Gastrocnemius medialis (tissue), 4 donors: Measurements from ENCODE around the gene ENGASE. TPM values are rescaled to one million over a fixed set of nuclear protein-coding genes. Genes with fewer than 3 reads are reported as not detected.

Experiments
- ATAC-seq, 2 donors: fragments of 150-250 bp; one replicate each; pipeline ENCODE4 v1.9.1; 2016
- DNase-seq, 2 donors: peaks; one replicate each; pipeline ENCODE4 v3.0.0-alpha.2; 2019
- H3K27ac ChIP-seq, 4 donors: fragments of 200-600 bp; sonication (generic); 1 replicate in 1 of 4; 2 replicates in 3 of 4; pipeline ENCODE4 v1.5.1; 2016 to 2018; ENCODE audit warnings: mild to moderate bottlenecking in 2 of 4, moderate library complexity in 1 of 4
- H3K27me3 ChIP-seq, 3 donors: fragments of 200-600 bp; sonication (generic) in 2 of 3; 1 replicate in 1 of 3; 2 replicates in 2 of 3; pipeline versions ENCODE4 v1.5.1 to v1.6.0; 2016 to 2019; ENCODE audit warnings: mild to moderate bottlenecking in 1 of 3, moderate library complexity in 1 of 3
- H3K36me3 ChIP-seq, 2 donors: fragments of 200-600 bp; sonication (generic) in 1 of 2; one replicate each; pipeline ENCODE4 v1.5.1; 2017 to 2018
- H3K4me1 ChIP-seq, 2 donors: fragments of 200-600 bp; sonication (generic) in 1 of 2; one replicate each; pipeline ENCODE4 v1.5.1; 2016 to 2017; ENCODE audit warnings: mild to moderate bottlenecking in 2 of 2
- H3K4me3 ChIP-seq, 4 donors: fragments of 200-600 bp; sonication (generic) in 3 of 4; 1 replicate in 1 of 4; 2 replicates in 3 of 4; pipeline ENCODE4 v1.5.1; 2016 to 2019; ENCODE audit warnings: mild to moderate bottlenecking in 2 of 4
- H3K9me3 ChIP-seq, 3 donors: fragments of 200-600 bp; sonication (generic) in 2 of 3; 1 replicate in 1 of 3; 2 replicates in 2 of 3; pipeline ENCODE4 v1.5.1; 2016 to 2019
- POLR2A ChIP-seq, 2 donors: fragments of 450-650 bp; IDR thresholded peaks; one replicate each; pipeline ENCODE4 v1.6.1; 2017; ENCODE audit warnings: antibody characterized with exemption in 2 of 2, mild to moderate bottlenecking in 2 of 2, moderate library complexity in 2 of 2
- in situ Hi-C, 4 donors: fragments of 200-750 bp; cut with MboI; loops; one replicate each; pipeline versions ENCODE4 v1.15.0 to v1.8.0; 2017; ENCODE audit warnings: low sequenced_read_pairs in 4 of 4
- intact Hi-C: fragments of 100-400 bp; cut with DNase I; formaldehyde crosslinking; loops from one replicate; pipeline ENCODE4 v1.15.1; 2023; ENCODE audit warnings: low total_unique reads
- total RNA-seq, 4 donors: library from RNA; depleted of rRNA; stranded (reverse); fragments of >200 nt; gene quantifications; one replicate each; pipeline versions ENCODE4 v1.1.0 to v1.2.3, GENCODE V29; 2016
- TF ChIP-seq, protein P1 (sequence below), 5 experiments: fragments of 450-650 bp in 3 of 5; fragments of 200-600 bp in 2 of 5; sonication (generic) in 2 of 5; IDR thresholded peaks in 4 of 5; conservative IDR thresholded peaks in 1 of 5; 1 replicate in 4 of 5; 2 replicates in 1 of 5; pipeline ENCODE4 v1.5.1; 2016 to 2019; ENCODE audit warnings: antibody characterized with exemption in 5 of 5, mild to moderate bottlenecking in 3 of 5, moderate library complexity in 3 of 5

Gene ENGASE
- total RNA-seq, 4 donors from 2014 or later, result 5.1 to 14.2 (median 9.3) TPM

DNA sequence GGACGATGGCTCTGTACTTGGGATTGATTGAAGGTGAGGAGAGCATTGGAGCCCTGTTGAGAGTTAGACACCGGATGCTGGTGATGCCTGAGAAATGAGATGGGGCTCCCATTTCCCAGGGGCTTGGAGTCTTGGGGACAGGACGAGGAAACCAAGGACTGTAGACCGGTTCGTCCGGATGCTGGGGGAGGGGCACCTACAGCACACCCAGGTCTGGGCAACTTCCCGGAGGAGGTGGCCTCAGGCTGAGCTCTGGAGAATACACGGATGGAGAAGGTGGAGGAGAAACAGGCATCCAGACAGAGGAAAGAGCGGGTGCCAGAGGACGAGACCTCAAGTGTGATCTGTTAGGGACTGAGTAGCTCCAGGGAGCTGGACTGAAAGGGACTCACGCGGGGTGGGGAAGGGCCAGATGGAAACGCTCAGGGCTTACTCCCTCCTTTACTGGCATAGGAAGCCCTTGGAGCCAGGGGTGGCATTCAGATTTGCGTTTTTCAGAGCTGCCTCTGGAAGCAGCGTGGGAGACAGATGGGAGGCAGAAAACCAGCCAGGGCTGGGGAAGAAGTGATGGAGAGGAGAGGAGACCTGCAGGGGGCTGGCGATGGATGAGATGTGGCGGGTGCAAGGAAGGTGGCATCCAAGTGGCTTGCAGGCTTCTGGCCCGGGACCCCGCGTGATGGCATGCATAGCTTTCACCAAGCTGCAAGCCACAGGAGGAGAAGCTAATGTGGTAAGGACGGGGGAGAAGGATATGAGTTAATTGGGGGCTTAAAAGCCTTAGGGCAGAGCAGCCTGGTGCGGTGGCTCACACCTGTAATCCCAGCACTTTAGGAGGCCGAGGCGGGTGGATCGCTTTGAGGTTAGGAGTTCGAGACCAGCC is 42.4 kb upstream of the ENGASE start:
- intact Hi-C loops, result no loop called here
- no peak for DNase-seq
- no peaks in the 10 kb centered on the region for H3K36me3 ChIP-seq
- no peak overlapping the region for H3K4me3 ChIP-seq
- H3K4me1 ChIP-seq, result peaks cover 25 to 43% of the 10 kb centered on the region in 2 donors
- ATAC-seq, result no peak
- H3K27ac ChIP-seq, result peak overlapping the region in 1 of 4 donors; percentile 10
- TF ChIP-seq POLR2A (IDR thresholded peaks at IDR 0.05), result no peak
- TF ChIP-seq, protein P1, sequence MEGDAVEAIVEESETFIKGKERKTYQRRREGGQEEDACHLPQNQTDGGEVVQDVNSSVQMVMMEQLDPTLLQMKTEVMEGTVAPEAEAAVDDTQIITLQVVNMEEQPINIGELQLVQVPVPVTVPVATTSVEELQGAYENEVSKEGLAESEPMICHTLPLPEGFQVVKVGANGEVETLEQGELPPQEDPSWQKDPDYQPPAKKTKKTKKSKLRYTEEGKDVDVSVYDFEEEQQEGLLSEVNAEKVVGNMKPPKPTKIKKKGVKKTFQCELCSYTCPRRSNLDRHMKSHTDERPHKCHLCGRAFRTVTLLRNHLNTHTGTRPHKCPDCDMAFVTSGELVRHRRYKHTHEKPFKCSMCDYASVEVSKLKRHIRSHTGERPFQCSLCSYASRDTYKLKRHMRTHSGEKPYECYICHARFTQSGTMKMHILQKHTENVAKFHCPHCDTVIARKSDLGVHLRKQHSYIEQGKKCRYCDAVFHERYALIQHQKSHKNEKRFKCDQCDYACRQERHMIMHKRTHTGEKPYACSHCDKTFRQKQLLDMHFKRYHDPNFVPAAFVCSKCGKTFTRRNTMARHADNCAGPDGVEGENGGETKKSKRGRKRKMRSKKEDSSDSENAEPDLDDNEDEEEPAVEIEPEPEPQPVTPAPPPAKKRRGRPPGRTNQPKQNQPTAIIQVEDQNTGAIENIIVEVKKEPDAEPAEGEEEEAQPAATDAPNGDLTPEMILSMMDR (IDR thresholded peaks at IDR 0.05 in 4 of 5, conservative IDR thresholded peaks at IDR 0.05 in 1 of 5), result no peak
- no peaks in the 10 kb centered on the region for H3K9me3 ChIP-seq
- no peaks in the 10 kb centered on the region for H3K27me3 ChIP-seq
- in situ Hi-C loops, result no loop called here

DNA sequence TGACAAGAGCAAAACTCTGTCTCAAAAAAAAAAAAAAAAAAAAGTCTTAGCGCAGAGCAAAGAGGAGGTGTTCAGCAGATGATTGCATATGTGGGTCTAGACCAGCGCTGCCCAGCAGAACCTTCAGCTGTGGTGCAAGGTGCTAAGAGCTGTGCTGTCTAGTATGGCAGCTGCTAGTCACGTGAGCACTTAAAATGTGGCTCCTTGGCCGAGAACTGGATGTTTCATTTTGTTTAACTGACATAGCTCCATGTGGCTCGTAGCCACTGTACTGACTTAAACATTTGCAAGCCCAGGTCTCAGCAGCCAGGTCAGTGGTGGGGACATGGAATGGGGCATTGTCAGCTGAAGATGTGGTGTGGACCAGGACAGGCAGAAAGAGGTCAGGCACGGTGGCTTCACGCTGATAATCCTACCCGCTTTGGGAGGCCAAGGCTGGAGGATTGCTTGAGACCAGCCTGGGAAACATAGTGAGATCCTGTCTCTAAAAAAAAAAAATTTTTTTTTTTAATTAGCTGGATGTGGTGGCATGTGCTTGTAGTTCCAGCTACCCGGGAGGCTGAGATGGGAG is 41.5 kb upstream of the ENGASE start:
- no peaks in the 10 kb centered on the region for H3K36me3 ChIP-seq
- no peak for TF ChIP-seq POLR2A (IDR thresholded peaks at IDR 0.05)
- peak in 1 of 2 donors; percentile 23 for ATAC-seq
- H3K9me3 ChIP-seq, result no peaks in the 10 kb centered on the region
- H3K4me1 ChIP-seq, result peaks cover 16 to 36% of the 10 kb centered on the region in 2 donors
- no peak overlapping the region for H3K4me3 ChIP-seq
- H3K27ac ChIP-seq, result peak overlapping the region in 3 of 4 donors; percentile 58 to 69 (median 68)
- intact Hi-C loops, result no loop called here
- no peak for DNase-seq
- in situ Hi-C loops, result no loop called here
- no peaks in the 10 kb centered on the region for H3K27me3 ChIP-seq

DNA sequence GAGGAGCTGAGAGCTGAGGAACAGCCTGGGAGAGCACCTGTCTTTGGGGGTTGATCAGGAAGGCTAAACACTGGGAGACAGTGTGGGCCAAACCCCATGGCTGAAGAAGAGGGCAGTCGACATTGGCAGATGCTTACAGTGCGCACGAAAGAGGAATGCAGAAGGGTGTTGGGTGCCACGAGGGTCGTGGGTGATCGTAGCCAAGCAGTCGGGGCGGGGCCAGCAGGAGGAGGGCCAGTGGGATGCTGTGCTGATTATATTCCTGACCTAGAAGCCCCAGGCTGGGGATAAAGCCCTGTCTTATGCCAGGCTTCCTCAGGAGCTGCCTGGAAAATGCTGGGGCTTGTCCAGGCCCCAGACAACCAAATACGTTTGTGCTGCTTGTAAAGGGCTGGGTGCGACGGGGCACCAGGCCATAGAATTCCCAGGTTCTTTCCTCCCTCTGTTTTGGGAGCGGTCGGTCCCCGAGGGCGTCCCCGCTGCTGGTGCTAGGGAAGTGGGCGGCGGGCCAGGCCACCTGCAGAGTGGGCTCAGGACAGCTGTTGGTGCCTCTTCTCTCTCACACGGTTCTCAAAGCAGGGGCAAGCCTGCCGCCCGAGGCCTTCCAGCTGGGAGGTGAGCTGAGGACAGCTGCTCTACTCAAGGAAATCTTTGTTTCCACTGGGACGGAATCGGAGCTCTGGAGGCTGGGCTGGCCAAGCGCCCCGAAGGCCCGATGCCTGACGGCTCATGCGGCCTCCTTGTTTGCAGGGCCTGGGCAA is 40.7 kb upstream of the ENGASE start:
- peak in 1 of 2 donors; percentile 41 for DNase-seq
- TF ChIP-seq, protein P1 (IDR thresholded peaks at IDR 0.05 in 4 of 5, conservative IDR thresholded peaks at IDR 0.05 in 1 of 5), result no peak
- TF ChIP-seq POLR2A (IDR thresholded peaks at IDR 0.05), result no peak
- H3K27me3 ChIP-seq, result no peaks in the 10 kb centered on the region
- ATAC-seq, result peak in 1 of 2 donors; percentile 30
- in situ Hi-C loops, result no loop called here
- H3K4me1 ChIP-seq, result peaks cover 12 to 33% of the 10 kb centered on the region in 2 donors
- H3K9me3 ChIP-seq, result no peaks in the 10 kb centered on the region
- no peaks in the 10 kb centered on the region for H3K36me3 ChIP-seq
- peak overlapping the region; percentile 47 to 69 (median 63) for H3K27ac ChIP-seq
- intact Hi-C loops, result no loop called here
- no peak overlapping the region for H3K4me3 ChIP-seq

DNA sequence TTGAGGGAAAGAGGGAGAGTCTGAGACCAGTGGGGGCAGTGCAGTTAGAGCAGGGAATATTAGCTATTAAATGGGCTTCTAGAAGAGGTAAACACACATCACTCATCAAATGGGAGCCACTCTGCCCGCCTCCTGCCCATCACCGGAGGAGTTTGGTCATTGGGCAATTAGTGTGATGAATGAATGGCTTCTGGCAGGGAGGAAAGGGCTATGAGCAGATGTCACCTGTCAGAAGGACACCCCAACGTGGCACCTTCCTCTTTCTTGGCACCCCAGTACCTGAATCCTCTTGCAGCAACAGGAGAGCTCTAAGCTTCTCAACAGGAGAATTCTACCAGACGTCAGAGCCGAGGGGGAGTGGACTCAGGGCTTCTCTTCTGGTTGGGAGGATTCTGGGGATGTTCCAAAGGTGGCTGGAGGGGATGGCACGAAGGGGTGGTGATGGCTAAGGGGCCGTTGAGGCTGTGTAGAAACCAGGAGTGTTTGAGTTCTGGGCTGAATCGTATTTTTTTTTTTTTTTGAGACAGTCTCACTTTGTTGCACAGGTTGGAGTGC is 39.6 kb upstream of the ENGASE start:
- Histone ChIP-seq H3K27ac (peak overlapping the region in 3 of 4 donors; percentile 8 to 68 (median 58)), H3K36me3 (no peaks in the 10 kb centered on the region), H3K4me1 (peaks cover 12 to 33% of the 10 kb centered on the region in 2 donors), H3K4me3 (no peak overlapping the region), H3K27me3 (no peaks in the 10 kb centered on the region), H3K9me3 (no peaks in the 10 kb centered on the region)
- intact Hi-C loops, result no loop called here
- TF ChIP-seq, protein P1 (IDR thresholded peaks at IDR 0.05 in 4 of 5, conservative IDR thresholded peaks at IDR 0.05 in 1 of 5), result no peak
- TF ChIP-seq POLR2A (IDR thresholded peaks at IDR 0.05), result no peak
- in situ Hi-C loops, result no loop called here
- no peak for DNase-seq
- ATAC-seq, result no peak
